Motor neuron (in vitro differentiated cells): ENCODE data around the gene VWA3A. TPM values are rescaled to one million over a fixed set of nuclear protein-coding genes. Genes with fewer than 3 reads are reported as not detected.
"Not testable (repeated sequence)": the region's sequence is repeated elsewhere in the genome, so short reads cannot be mapped to it uniquely, and the experiment has no call there.

Experiments
- ATAC-seq, 8 experiments: fragments of 200-7000 bp; cut with Tn5 transposase; replicated peaks in 6 of 8; 2 replicates each; pipeline ENCODE4 v1.8.0; 2021; ENCODE audit warnings: mild to moderate bottlenecking in 8 of 8, moderate library complexity in 8 of 8
- H3K27ac ChIP-seq, 2 donors: fragments of 250-450 bp; sonication (Bioruptor Pico); 2 replicates each; pipeline ENCODE4 v1.9.0; 2021; ENCODE audit warnings: antibody characterized with exemption in 2 of 2, mild to moderate bottlenecking in 2 of 2, moderate library complexity in 1 of 2
- H3K4me1 ChIP-seq, 2 donors: fragments of 250-450 bp; sonication (Bioruptor Pico); replicated peaks in 1 of 2; 2 replicates each; pipeline ENCODE4 v1.6.1; 2021; ENCODE audit warnings: antibody characterized with exemption in 2 of 2, mild to moderate bottlenecking in 2 of 2, moderate library complexity in 1 of 2
- H3K4me3 ChIP-seq, 5 donors: fragments of 250-450 bp; sonication (Bioruptor Pico); 2 replicates each; pipeline ENCODE4 v1.9.0; 2021; ENCODE audit warnings: antibody characterized with exemption in 5 of 5, mild to moderate bottlenecking in 5 of 5, moderate library complexity in 4 of 5
- WGBS, 10 experiments: fragments of 450-650 bp; shearing (Covaris generic); methylation state at CpG; one replicate each; pipeline ENCODE4 v1.0.0; 2022; 5-methylcytosine and 5-hydroxymethylcytosine counted together
- in situ Hi-C, 9 experiments: fragments of 400-800 bp; cut with MboI; loops; one replicate each; pipeline ENCODE4 v1.15.0; 2021; ENCODE audit warnings: low sequenced_read_pairs in 9 of 9, low pct_unique_long_range_greater_than_20kb in 2 of 9; ENCODE audit not compliant: unreplicated experiment in 9 of 9
- total RNA-seq, 8 experiments: library from RNA; unstranded; fragments of 300-600 nt; gene quantifications; 2 replicates each; pipeline versions ENCODE4 v1.2.3 to v1.2.4, GENCODE V29; 2022

The VWA3A gene
- total RNA-seq, 8 experiments from 2014 or later: 0.09 to 18.7 (median 0.62) TPM; not detected in 1

- Histone ChIP-seq H3K4me1 (no peaks in the 10 kb centered on the region), H3K27ac (no peak overlapping the region), H3K4me3 (no peak overlapping the region)
- in situ Hi-C loops: loop anchor here in 1 of 9 experiments (25.0 kb wide), 1 partner anchor 486 kb away; the partner anchor contains the start of genes IGSF6 and OTOA
- ATAC-seq: no peak
- WGBS, 10 experiments: 0 to 76% (median 42%) methylated on average over 1 to 8 of the region's 9 CpGs; no CpG with 5 or more reads in 1 of the 10 experiments
Observed at GRCh38 chr16:22147853-22148252, 55.5 kb downstream of the VWA3A start.

GRCh38 chr16:22151246-22151998 lies 59.1 kb downstream of the VWA3A start:
- no peak overlapping the region for H3K4me3 ChIP-seq

GRCh38 chr16:22152316-22152715 lies 60.0 kb downstream of the VWA3A start:
- 20 to 100% (median 73%) methylated on average over 1 to 10 of the region's 11 CpGs; no CpG with 5 or more reads in 4 of the 10 experiments for WGBS, 10 experiments
- no peak for ATAC-seq

More at GRCh38 chr16:22151246-22151998, 59.1 kb downstream of the VWA3A start:
- in situ Hi-C loops: loop anchor here in 1 of 9 experiments (25.0 kb wide), 1 partner anchor 89 kb away; no protein-coding TSS in a partner anchor
- ATAC-seq: no peak
- 27 to 82% (median 65%) methylated on average over 1 to 7 of the region's 7 CpGs; no CpG with 5 or more reads in 1 of the 10 experiments for WGBS, 10 experiments
- no peaks in the 10 kb centered on the region for H3K4me1 ChIP-seq
- no peak overlapping the region for H3K27ac ChIP-seq

DNA sequence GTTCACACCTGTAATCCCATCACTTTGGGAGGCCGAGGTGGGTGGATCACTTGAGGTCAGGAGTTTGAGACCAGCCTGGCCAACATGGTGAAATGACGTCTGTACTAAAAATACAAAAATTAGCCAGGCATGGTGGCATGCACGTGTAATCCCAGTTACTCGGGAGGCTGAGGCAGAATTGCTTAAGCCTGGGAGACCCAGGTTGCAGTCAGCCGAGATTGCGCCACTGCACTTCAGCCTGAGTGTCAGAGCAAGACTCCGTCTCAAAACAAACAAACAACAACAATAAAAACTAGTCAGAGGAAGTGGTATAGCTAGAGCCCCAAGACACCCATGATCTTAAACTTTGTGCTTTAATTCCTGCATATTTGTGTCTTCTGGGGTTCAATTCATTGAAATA lies 60.7 kb downstream of the VWA3A start:
- WGBS, 10 experiments: 42 to 100% (median 78%) methylated on average over 1 to 7 of the region's 7 CpGs; no CpG with 5 or more reads in 5 of the 10 experiments
- not testable (repeated sequence) for H3K4me1 ChIP-seq, ATAC-seq, H3K27ac ChIP-seq, H3K4me3 ChIP-seq
- in situ Hi-C loops: loop anchor here in 1 of 9 experiments (25.0 kb wide), 1 partner anchor 91 kb away; no protein-coding TSS in a partner anchor

More at GRCh38 chr16:22152316-22152715, 60.0 kb downstream of the VWA3A start:
- no peak overlapping the region for H3K4me3 ChIP-seq
- H3K27ac ChIP-seq: no peak overlapping the region
- in situ Hi-C loops: loop anchor here in 1 of 9 experiments (25.0 kb wide), 1 partner anchor 90 kb away; no protein-coding TSS in a partner anchor
- no peaks in the 10 kb centered on the region for H3K4me1 ChIP-seq

GRCh38 chr16:22161401-22161800 lies 69.1 kb downstream of the VWA3A start:
- H3K4me3 ChIP-seq: no peak overlapping the region
- no peak overlapping the region for H3K27ac ChIP-seq
- no peak for ATAC-seq
- H3K4me1 ChIP-seq: no peaks in the 10 kb centered on the region
- in situ Hi-C loops: loop anchor here in 1 of 9 experiments (25.0 kb wide), 1 partner anchor 99 kb away; no protein-coding TSS in a partner anchor

DNA sequence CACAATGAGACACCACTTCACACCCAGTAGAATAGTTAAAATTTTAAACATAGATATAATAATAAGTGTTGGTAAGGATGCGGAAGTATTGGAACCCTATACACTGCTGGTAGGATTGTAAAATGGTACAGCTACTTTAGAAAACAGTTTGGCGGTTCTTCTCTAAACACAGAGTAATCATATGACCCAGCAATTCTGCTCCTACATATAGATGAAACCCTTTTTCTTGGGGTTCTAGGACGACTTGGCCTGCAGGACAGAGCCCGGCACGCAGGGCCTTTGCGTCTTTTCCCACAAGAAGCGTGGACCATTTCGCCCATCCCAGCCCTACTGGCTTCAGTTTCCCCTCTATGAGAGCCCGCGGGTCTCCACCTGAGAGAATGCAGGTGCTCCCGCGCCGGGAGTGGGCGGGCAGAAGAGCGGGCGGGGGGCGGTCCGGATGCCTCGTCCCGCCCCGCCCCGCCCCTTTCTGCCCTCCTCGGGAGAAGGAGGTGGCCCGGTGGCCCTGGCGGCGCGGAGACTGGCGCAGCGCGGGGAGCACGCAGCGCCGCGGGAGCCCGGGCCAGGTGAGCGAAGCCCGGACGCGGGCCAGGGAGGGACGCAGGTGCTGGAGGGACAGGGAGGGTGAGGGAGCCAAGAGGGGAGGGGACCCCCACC lies 69.8 kb downstream of the VWA3A start, which contains the start of gene SDR42E2:
Gene SDR42E2, plus strand, starts transcription at position 508 of the 657 bp plus-strand sequence. CDS start 3,077 bp downstream, outside the sequence.
- no peak within 1 kb of the TSS for H3K4me3 ChIP-seq
- peak in 1 of 8 experiments; percentile 59 for ATAC-seq
- no peak within 1 kb of the TSS for H3K27ac ChIP-seq
- in situ Hi-C loops: loop anchor here in 1 of 9 experiments (25.0 kb wide), 1 partner anchor 100 kb away; no protein-coding TSS in a partner anchor
- WGBS, 10 experiments: 0 to 100% (median 38%) methylated on average over 1 to 9 of the region's 40 CpGs
- H3K4me1 ChIP-seq: no peaks in the 10 kb centered on the region

GRCh38 chr16:22162656-22163009 lies 70.3 kb downstream of the VWA3A start:
- WGBS, 10 experiments: 0 to 85% (median 62%) methylated on average over 1 to 4 of the region's 14 CpGs; no CpG with 5 or more reads in 5 of the 10 experiments
- no peak for ATAC-seq
- in situ Hi-C loops: loop anchor here in 1 of 9 experiments (25.0 kb wide), 1 partner anchor 100 kb away; no protein-coding TSS in a partner anchor

GRCh38 chr16:22163806-22164205 lies 71.5 kb downstream of the VWA3A start:
- Histone ChIP-seq H3K4me3 (no peak overlapping the region), H3K27ac (no peak overlapping the region), H3K4me1 (no peaks in the 10 kb centered on the region)
- in situ Hi-C loops: loop anchor here in 1 of 9 experiments (25.0 kb wide), 1 partner anchor 102 kb away; no protein-coding TSS in a partner anchor
- WGBS, 10 experiments: 40 to 100% (median 100%) methylated on average over 2 to 3 of the region's 6 CpGs; no CpG with 5 or more reads in 7 of the 10 experiments
- no peak for ATAC-seq

More at GRCh38 chr16:22162656-22163009, 70.3 kb downstream of the VWA3A start:
- Histone ChIP-seq H3K4me1 (no peaks in the 10 kb centered on the region), H3K27ac (no peak overlapping the region), H3K4me3 (no peak overlapping the region)

GRCh38 chr16:22164482-22164881 lies 72.1 kb downstream of the VWA3A start:
- no peaks in the 10 kb centered on the region for H3K4me1 ChIP-seq
- ATAC-seq: no peak
- no peak overlapping the region for H3K4me3 ChIP-seq
- 70 to 100% (median 90%) methylated on average over 1 to 4 of the region's 5 CpGs; no CpG with 5 or more reads in 7 of the 10 experiments for WGBS, 10 experiments
- in situ Hi-C loops: loop anchor here in 1 of 9 experiments (25.0 kb wide), 1 partner anchor 102 kb away; no protein-coding TSS in a partner anchor
- no peak overlapping the region for H3K27ac ChIP-seq

DNA sequence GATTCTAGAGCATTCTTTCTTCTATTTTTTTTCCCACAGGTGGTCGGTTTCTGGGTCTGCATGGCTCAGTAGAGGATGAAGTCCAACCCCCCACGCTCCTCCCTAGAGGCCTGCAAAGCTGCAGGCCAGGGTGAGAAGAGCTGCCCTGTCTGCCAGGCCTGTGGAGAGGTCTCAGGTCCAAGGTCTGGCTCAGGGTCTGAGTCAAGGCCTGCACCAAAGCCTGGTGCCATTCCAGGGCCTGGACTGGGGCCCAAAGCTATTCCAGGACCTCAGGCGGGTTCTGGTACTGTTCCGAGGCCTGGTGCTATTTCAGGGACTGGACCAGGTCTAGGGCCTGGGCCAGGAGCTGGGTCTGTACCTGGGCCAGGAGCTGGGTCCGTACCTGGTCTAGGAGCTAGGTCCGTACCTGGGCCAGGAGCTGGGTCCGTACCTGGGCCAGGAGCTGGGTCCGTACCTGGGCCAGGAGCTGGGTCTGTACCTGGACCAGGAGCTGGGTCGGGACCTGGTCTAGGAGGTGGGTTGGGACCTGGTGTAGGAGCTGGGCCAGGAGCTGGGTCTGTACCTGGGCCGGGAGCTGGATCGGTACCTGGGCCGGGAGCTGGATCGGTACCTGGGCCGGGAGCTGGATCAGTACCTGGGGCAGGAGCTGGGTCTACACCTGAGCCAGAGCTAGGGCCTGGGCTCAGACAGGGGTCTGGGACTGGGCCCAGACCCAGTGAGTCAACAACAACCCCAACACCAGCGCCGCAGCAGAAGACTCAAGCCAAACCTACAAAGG lies 73.4 kb downstream of the VWA3A start:
- ATAC-seq: no peak

GRCh38 chr16:22171953-22172352 lies 79.6 kb downstream of the VWA3A start:
- no peak for ATAC-seq
- 20 to 93% (median 50%) methylated on average over 1 to 4 of the region's 6 CpGs; no CpG with 5 or more reads in 7 of the 10 experiments for WGBS, 10 experiments
- in situ Hi-C loops: loop anchor here in 1 of 9 experiments (25.0 kb wide), 1 partner anchor 110 kb away; no protein-coding TSS in a partner anchor
- no peaks in the 10 kb centered on the region for H3K4me1 ChIP-seq
- no peak overlapping the region for H3K4me3 ChIP-seq
- H3K27ac ChIP-seq: no peak overlapping the region

More for the DNA sequence above, 73.4 kb downstream of the VWA3A start:
- WGBS, 10 experiments: 31 to 83% (median 64%) methylated on average over 2 to 6 of the region's 16 CpGs; no CpG with 5 or more reads in 4 of the 10 experiments
- no peak overlapping the region for H3K27ac ChIP-seq
- in situ Hi-C loops: loop anchor here in 1 of 9 experiments (25.0 kb wide), 1 partner anchor 103 kb away; no protein-coding TSS in a partner anchor
- H3K4me1 ChIP-seq: no peaks in the 10 kb centered on the region
- no peak overlapping the region for H3K4me3 ChIP-seq

DNA sequence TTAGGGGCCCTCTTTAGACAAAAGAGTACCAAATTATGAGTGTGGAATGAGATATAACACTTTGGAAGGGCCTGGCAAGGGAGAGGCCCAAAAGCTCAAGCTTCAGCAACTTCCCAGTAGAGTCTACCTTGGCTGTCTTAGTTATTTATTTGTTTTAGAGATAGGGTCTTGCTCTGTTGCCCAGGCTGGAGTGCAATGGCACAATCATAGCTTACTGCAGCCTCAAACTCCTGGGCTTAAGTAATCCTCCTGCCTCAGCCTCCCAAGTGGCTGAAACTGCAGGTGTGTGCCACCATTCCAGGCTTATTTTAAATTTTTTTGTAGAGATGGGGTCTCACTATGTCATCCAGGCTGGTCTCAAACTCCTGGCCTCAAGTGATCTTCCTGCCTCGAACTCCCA lies 80.3 kb downstream of the VWA3A start:
- ATAC-seq, H3K4me1 ChIP-seq, H3K4me3 ChIP-seq, H3K27ac ChIP-seq: not testable (repeated sequence)
- in situ Hi-C loops: loop anchor here in 1 of 9 experiments (25.0 kb wide), 1 partner anchor 110 kb away; no protein-coding TSS in a partner anchor
- 0 to 67% (median 60%) methylated on average over 1 of the region's 1 CpG; no CpG with 5 or more reads in 5 of the 10 experiments for WGBS, 10 experiments
